HepG2 (cell line): Measurements from ENCODE around the gene KLHDC4. TPM values are rescaled to one million over a fixed set of nuclear protein-coding genes. Genes with fewer than 3 reads are reported as not detected.

Experiments
- AFF4 ChIP-seq: sonication (generic); formaldehyde crosslinking; IDR thresholded peaks from 2 replicates; pipeline ENCODE4 v1.4.0; 2020; ENCODE audit warnings: missing genetic modification reagents
- CHD2 ChIP-seq: IDR thresholded peaks from 2 replicates; pipeline ENCODE4 v1.6.1; 2011; ENCODE audit warnings: low read depth, low read length, improper control_type of control experiment
- DMAP1 ChIP-seq: IDR thresholded peaks from 2 replicates; pipeline ENCODE4 v1.6.1; 2016
- GMEB1 ChIP-seq: sonication (generic); formaldehyde crosslinking; IDR thresholded peaks from 2 replicates; pipeline ENCODE4 v1.5.1; 2020; ENCODE audit warnings: missing genetic modification reagents, mild to moderate bottlenecking, borderline replicate concordance
- GZF1 ChIP-seq: sonication (generic); formaldehyde crosslinking; IDR thresholded peaks from 2 replicates; pipeline ENCODE4 v1.5.1; 2020; ENCODE audit warnings: mild to moderate bottlenecking, missing genetic modification reagents
- HNRNPH1 ChIP-seq: fragments of 200-400 bp; formaldehyde crosslinking; optimal IDR thresholded peaks from 2 replicates; pipeline ENCODE3; 2017; ENCODE audit warnings: mild to moderate bottlenecking, low read depth, low read length
- ISL2 ChIP-seq: sonication (generic); formaldehyde crosslinking; IDR thresholded peaks from 2 replicates; pipeline ENCODE4 v1.5.0; 2020; ENCODE audit warnings: missing genetic modification reagents
- NR3C1 ChIP-seq: sonication (generic); formaldehyde crosslinking; IDR thresholded peaks from 2 replicates; pipeline ENCODE4 v1.4.0; 2020; ENCODE audit warnings: missing genetic modification reagents
- PRDM15 ChIP-seq: sonication (generic); formaldehyde crosslinking; IDR thresholded peaks from 2 replicates; pipeline ENCODE4 v1.4.0; 2020; ENCODE audit warnings: missing genetic modification reagents
- RFXAP ChIP-seq: sonication (generic); formaldehyde crosslinking; IDR thresholded peaks from 2 replicates; pipeline ENCODE4 v1.4.0; 2020; ENCODE audit warnings: missing genetic modification reagents, borderline replicate concordance
- SOX6 ChIP-seq, 2 experiments: fragments of 450-650 bp in 1 of 2; sonication (generic) in 1 of 2; formaldehyde crosslinking in 1 of 2; IDR thresholded peaks; 2 replicates each; pipeline versions ENCODE4 v1.4.0 to v1.6.1; 2017 to 2020; ENCODE audit warnings: antibody characterized with exemption in 1 of 2, mild to moderate bottlenecking in 1 of 2, missing genetic modification reagents in 1 of 2
- TCF7 ChIP-seq: sonication (generic); IDR thresholded peaks from 2 replicates; pipeline ENCODE4 v1.6.1; 2016; ENCODE audit warnings: antibody characterized with exemption, low read depth
- THAP7 ChIP-seq: sonication (generic); formaldehyde crosslinking; IDR thresholded peaks from 2 replicates; pipeline ENCODE4 v1.8.1; 2023; ENCODE audit warnings: mild to moderate bottlenecking, missing genetic modification reagents
- ZFP82 ChIP-seq: sonication (generic); formaldehyde crosslinking; IDR thresholded peaks from 2 replicates; pipeline ENCODE4 v1.5.1; 2020; ENCODE audit warnings: mild to moderate bottlenecking, missing genetic modification reagents, borderline replicate concordance
- ZNF331 ChIP-seq: sonication (generic); formaldehyde crosslinking; IDR thresholded peaks from 2 replicates; pipeline ENCODE4 v1.4.0; 2020; ENCODE audit warnings: missing genetic modification reagents
- ZNF570 ChIP-seq: sonication (generic); formaldehyde crosslinking; IDR thresholded peaks from 2 replicates; pipeline ENCODE4 v1.4.0; 2020; ENCODE audit warnings: mild to moderate bottlenecking, missing genetic modification reagents, borderline replicate concordance
- ZNF580 ChIP-seq: IDR thresholded peaks from 2 replicates; pipeline ENCODE4 v1.6.1; 2016; ENCODE audit warnings: low read depth, borderline replicate concordance
- ZNF710 ChIP-seq: sonication (generic); formaldehyde crosslinking; IDR thresholded peaks from 2 replicates; pipeline ENCODE4 v1.5.0; 2020; ENCODE audit warnings: mild to moderate bottlenecking, missing genetic modification reagents, borderline replicate concordance
- polyA plus RNA-seq, 8 experiments: library from polyadenylated mRNA; depleted of rRNA in 3 of 8; stranded (reverse) in 7 of 8; unstranded in 1 of 8; fragments of >200 nt; fragmentation: Illumina TruSeq in 4 of 8; extraction: Trizol in 4 of 8; gene quantifications; 2 replicates each; pipeline versions ENCODE4 v1.2.1 to v1.2.3, GENCODE V29; 2011 to 2016; ENCODE audit warnings: low read depth in 4 of 8, missing spikeins in 1 of 8, mixed read lengths in 1 of 8; ENCODE audit not compliant: insufficient read depth in 1 of 8
- total RNA-seq, 5 experiments: library from RNA; depleted of rRNA; stranded (reverse); fragments of >200 nt; fragmentation: Illumina TruSeq; extraction: Trizol; gene quantifications; 2 replicates each; pipeline ENCODE4 v1.2.3, GENCODE V29; 2016; ENCODE audit warnings: low read depth in 1 of 5

KLHDC4 gene
- total and polyA plus RNA-seq, 2 of the 13 experiments (the other 11 are each of a cell fraction or from before 2014, with no cell fraction given) = 18.7 to 31.8 TPM

- no peak for TF ChIP-seq NR3C1 (CRISPR knock-in tag)
- no peak for TF ChIP-seq ZNF580 (CRISPR knock-in tag)
- TF ChIP-seq ISL2 (CRISPR knock-in tag) = no peak
- TF ChIP-seq CHD2 = no peak
- no peak for TF ChIP-seq DMAP1 (CRISPR knock-in tag)
- no peak for TF ChIP-seq GZF1 (CRISPR knock-in tag)
- 0 out of 2 replicates have a peak, but pooled peaks have one; percentile 6 for TF ChIP-seq RFXAP
- TF ChIP-seq ZFP82 (CRISPR knock-in tag) = no peak
- TF ChIP-seq ZNF570 (CRISPR knock-in tag) = no peak
- no peak for TF ChIP-seq HNRNPH1
- no peak for TF ChIP-seq PRDM15
- TF ChIP-seq ZNF710 = 0 out of 2 replicates have a peak, but pooled peaks have one; percentile 35
- no peak for TF ChIP-seq THAP7 (CRISPR knock-in tag)
- peak; percentile 51 for TF ChIP-seq ZNF331
- no peak for TF ChIP-seq AFF4 (CRISPR knock-in tag)
- TF ChIP-seq TCF7 = no peak
- TF ChIP-seq GMEB1 (CRISPR knock-in tag) = no peak
- no peak for TF ChIP-seq SOX6 (IDR thresholded peaks at IDR 0.05)
- no peak; the same call in 1 of the 2 replicates for TF ChIP-seq SOX6 (CRISPR knock-in tag; IDR thresholded peaks at IDR 0.05)
These were observed 46.4 kb upstream of the KLHDC4 start (continued) for GRCh38 chr16:87812200-87812656.
